GM18508 (cell line): ENCODE measurements around the gene LOXL4.

Source experiments
- ATAC-seq: cut with Tn5 transposase; IDR thresholded peaks from one replicate; pipeline ENCODE4 v1.9.1; 2021; ENCODE audit warnings: moderate number of reproducible peaks; ENCODE audit not compliant: insufficient read depth, unreplicated experiment

The LOXL4 gene

DNA sequence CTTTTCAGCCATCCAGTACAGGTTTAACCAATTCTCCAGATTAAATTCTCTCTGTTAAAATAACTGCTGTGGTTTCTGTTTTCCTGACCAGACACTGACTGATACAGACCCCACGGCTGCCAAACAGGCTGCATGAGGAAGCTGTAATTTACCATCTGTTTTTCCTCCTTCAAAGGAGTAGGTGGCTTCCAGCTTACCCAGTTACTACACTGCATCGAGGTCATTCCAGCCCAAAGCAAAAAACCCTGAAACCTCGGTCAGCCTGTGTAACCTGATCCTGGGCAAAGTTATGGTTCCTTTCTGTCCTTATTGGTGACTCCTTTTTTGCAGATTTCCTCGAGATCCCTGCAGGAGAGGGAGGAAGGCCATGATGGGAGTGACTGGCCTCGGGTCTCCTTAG is 27.9 kb upstream of the LOXL4 start:
- no peak for ATAC-seq

DNA sequence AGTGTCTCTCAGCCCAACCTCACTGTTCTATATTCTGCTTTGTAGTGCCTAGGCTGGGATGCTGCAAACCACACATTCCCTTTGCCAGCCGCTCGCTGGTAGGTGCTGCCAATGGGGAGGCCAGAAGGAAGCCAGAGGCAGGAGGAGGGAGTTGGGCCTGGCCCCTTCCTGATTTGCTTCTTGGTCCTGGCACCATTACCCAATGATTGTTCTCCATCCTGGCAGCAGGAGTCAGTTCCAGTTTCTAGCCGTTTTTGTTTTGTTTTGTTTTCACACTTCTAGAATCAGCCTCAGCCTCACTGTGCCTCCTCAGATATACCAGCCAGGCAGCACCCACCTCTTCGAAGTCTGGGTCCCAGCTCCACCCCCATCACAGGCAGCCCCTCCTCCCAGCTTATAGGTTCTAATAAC is 27.4 kb upstream of the LOXL4 start:
- ATAC-seq, result no peak

GRCh38 chr10:98294270-98294627 is 26.3 kb upstream of the LOXL4 start:
- no peak for ATAC-seq

- no peak for ATAC-seq
These were observed 25.7 kb upstream of the LOXL4 start for GRCh38 chr10:98293550-98294269.

- ATAC-seq, result no peak
These were observed 25.0 kb upstream of the LOXL4 start for GRCh38 chr10:98292971-98293370.

- ATAC-seq, result no peak
These were observed 21.8 kb upstream of the LOXL4 start for GRCh38 chr10:98289802-98290209.

DNA sequence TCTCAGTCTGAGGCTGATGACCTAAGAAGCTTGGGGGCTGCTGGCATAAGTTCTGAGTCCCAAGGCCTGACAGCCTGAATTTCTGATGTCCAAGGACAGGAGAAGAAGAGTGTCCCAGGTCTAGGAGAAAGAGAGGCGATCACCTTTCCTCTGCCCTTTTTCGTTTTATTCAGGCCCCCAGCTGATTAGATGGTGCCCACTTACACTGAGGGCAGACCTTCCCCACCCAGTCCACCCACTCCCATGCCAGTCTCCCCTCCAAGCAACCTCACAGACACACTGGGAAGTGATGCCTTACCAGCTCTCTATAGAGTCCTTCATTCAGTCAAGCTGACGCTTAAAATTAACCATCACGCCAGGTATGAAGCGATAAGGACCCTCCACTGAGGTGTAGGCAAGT is 19.3 kb upstream of the LOXL4 start:
- ATAC-seq, result no peak

GRCh38 chr10:98286419-98286818 is 18.4 kb upstream of the LOXL4 start:
- no peak for ATAC-seq

- no peak for ATAC-seq
These were observed 17.4 kb upstream of the LOXL4 start for GRCh38 chr10:98285416-98285815.

DNA sequence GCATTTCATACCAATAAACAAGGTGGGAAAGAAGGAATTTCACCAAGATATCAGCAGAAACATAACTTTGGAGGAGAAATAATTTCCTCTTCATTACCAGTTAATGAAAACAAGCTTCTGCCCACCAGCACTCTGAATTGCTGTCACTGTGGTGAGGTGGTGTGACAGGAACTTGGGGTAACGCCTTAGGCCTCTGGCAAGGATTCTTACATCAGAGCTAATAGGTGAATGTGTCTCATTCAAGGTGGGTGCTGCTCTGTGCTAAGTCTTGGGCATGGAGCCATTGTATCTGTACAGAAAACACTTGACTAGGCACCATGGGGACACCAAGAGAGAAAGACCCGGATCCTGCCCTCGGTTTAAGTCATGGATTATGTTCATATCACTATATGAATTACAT is 8.3 kb upstream of the LOXL4 start:
- no peak for ATAC-seq

DNA sequence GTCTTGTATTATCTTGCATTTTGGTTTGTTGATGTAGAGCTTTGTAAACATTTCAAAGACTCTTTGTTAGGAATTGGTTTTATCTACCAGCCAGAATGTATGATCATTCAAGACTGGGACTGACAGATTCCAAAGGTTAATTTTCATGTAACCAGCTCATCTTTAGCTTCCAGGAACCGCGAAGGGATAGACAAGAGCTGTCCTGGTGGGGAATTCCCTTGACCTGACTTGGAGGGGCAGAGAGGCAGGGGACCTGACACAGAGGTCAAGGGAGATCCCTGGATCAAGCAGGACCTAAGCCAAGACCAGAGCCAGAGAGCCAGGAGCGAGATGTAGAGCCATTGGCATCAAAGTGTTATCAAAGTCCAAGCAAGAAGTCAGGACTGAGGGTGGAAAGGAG is 6.6 kb upstream of the LOXL4 start:
- ATAC-seq, result no peak

DNA sequence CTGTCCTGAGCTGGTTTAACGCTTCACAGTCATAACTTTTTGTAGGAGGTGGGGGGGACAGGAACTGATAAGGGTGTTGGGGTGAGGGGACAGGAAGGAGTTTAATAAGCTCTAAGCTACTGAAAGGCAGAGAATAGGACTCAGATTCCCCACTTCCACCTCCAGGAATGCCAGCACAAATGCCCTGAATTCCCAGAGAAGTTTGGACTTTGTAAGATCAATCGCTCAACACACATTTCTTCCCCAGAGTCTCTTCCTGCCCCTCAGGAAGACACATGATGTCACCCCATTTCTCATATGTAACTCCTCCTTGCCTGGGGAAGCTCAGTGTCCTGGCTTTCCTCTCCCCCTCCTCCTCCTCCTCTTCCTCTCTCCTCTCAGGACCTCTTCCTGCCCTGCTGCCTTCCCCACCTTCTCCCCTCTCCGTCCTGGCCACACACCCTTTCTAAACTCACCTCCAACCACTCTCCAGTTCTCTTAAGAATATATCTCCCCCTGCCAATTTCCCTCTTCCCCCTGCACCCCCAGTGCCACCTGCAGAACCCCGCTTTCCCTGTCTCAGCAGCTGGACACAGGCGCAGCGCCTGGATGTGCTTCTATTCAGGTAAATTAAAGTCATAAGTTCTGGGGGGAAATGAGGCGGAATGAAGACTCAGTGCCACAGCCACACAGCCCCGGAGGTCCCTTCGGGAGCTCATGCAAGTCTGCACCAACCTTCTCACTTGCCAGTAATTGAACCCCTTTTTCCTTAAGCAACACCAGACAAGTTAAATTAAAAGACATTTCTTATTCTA is 5.3 kb upstream of the LOXL4 start:
- no peak for ATAC-seq

GRCh38 chr10:98272656-98273055 is 4.7 kb upstream of the LOXL4 start:
- no peak for ATAC-seq

GRCh38 chr10:98272245-98272644 is 4.3 kb upstream of the LOXL4 start:
- ATAC-seq, result no peak

- ATAC-seq, result no peak
These were observed 2.8 kb upstream of the LOXL4 start for GRCh38 chr10:98270786-98271185.

DNA sequence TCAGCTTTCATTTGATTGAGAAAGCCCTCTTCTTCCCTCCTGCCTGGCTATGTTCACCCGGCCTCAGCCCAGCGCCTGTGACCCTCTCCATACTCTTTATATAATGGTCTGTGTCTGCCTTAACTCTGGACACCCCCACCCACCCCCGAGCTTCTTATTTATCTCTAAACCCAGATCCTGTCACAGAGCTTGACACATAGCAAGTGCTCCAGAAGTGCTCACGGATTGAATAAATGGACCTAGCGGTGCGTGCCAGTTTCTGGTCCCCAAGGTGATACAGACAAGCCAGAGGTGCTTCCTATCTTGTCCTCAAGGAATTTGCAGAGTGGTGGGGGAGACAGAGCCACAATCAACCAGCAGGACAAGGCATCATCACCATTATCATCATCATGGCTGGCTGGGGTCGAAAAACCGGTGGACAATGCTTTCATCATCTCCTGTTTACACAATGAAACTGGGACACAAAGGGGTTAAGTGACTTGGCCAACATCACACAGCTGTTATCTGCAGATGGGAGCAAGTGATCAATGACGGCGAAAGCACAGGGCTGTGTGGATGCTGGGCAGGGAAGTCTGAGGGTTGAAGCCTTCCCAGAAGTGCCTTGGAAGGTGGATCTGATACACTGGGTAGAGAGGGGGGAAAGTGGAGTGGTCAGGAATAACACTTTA is 2.2 kb upstream of the LOXL4 start:
- ATAC-seq, result no peak

DNA sequence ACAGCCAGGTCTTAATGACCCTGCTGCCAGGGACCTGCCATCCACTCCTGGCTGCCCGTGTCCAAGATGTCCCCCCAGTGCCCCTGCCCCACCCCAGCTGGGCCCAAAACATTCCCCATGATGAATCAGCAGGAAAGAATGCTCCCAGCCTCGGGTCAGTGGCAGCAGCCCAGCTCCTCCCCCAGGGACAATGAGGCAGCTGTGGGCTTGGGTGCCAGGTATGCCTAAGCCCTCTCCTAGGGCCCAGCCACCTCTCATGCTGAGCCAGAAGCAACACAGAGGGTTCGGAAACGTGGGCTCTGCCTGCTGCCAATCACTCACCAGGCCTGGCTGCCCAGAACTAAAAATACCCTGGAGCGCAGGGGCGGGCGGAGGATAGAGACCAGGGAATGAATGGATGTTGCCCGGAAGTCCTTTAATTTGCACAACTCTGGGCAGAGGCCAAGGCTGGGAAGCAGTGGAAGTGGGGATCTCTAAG is 1.5 kb upstream of the LOXL4 start:
- no peak for ATAC-seq

DNA sequence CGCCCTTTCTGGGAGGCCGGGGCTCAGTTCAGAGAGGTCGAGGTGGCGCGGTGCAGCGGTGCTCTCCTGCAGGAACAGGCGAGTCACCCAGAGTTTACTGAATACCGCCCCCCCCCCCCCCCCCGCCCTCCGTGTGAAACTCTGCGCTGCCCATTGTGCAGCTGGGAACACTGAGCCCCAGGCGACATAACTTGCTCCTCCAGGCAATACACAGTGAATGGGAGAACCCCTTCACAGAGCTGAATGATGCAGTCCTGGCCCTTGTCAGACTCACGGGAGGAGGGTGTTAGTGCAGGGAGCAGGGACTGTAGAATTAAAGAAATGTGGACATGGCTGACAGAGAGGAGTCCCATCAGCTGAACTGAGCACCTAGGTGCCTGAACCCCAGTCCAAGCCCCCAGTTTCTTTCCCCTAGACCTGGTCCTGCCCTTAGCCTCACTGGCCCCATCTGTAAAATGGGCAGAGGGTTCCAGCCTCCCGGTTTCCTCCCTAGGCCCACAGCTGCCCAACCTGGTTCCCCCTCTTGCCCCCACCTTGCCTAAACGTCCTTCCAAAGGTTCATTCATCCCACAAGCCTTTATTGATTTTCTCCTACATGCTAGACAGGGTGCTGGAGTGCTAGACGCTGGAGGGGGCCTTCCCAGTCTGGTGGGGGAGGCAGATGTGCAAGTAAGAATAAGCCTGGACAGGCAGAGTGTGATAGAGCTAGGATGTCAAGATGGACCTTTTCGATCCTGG is 869 bp upstream of the LOXL4 start:
- no peak for ATAC-seq

DNA sequence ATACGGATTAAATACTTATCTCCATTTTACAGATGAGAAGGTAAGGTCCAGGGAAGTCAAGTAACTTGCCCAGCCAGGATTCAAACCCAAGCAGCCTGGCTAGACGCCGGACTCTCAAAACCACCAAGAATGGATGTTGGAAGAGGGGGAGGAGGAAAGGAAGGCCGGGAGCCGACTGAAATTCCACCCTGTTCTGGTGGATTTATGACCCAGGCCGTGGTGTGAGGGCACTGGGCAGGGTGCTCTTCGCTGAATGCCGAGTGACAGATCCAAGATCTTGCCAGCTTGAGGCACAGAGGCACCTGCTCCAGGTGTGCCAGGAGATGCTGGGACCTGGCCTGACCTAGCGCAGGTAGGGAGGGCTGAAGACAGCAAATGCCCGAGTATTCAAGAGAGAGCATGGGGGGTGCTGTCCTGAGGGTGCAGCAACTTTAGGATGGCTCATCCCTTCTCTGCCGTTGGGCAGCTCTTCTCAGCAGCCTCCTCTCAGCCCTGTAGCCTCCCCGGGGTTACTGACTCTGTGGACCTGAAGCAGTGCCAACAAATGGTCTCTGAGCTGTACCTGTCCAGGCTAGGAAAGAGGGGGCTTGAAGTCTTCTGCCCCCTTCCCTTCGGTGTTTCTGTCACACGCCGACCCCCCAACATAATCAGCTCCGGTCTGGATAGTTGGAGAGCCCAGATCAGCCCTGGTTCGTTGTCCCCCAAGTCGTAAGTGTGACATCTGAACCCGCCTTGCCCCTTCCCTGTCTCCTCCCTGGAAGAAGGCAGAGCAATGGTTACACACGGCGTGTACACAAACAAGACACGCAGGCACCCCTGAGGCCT is 713 bp downstream of the LOXL4 start:
- ATAC-seq, result no peak

DNA sequence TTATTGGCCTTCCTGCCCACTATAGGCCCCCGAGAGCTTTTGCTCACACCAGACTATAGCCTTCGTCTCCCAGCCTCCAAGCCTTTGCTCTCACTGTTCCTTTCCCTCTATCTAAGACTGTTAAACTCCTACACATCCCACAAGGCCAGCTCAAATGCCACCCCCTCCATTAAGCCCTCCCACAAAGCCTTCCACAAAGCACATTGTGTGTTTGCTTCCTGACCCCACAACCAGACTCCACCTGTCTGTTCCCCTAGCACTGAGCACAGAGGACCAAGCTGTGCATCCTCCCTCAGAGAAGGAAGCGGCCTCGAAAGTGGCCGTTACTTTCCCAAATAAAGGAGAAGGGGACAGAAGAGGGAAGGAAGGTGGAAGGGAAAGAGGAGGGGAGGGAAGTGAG is 1.3 kb downstream of the LOXL4 start:
- no peak for ATAC-seq
